ENCODE results near the gene BAG5. TPM values are rescaled to one million over a fixed set of nuclear protein-coding genes. Genes with fewer than 3 reads are reported as not detected.

BAG5 gene
- total and polyA plus RNA-seq, 2 of the 4 experiments (the other 2 are of a cell fraction): 6.7 to 22.2 TPM

DNA sequence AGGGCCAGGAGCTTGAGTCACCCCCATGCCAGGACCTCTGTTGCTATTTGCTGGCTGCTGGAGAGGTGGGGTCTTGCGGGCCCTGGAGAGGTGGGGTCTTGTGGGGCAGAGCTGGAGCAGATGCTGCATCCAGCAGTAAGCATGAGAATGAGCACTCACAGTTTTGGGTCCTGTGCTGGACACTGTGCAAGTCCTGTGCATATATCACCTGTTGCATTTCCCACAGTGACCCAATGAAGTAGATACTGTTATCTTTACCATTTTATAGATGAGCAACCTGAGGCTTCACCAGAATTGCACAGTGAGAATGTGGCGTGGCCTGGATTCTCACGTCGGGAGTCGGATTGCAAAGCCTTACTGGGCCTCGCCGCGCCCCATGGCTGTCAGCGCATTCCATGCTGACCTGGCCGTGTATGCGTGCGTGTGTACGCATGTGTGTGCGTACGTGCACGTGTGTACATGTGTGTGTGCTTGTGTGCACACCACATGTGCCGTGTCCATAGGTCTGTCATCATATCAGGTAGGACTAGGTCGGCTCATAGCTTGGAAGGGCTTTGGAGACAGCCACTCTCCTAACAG lies 12.3 kb upstream of the BAG5 start:
- Histone ChIP-seq H3K23ac (ENCODE audit: low read depth, low read length) (no peak overlapping the region), H3K27ac (ENCODE audit: insufficient read depth, low read length) (no peak overlapping the region), H3K36me3 (ENCODE audit: control insufficient read depth, insufficient read depth, low read length) (peaks cover 23% of the 10 kb centered on the region), H3K9me1 (ENCODE audit: insufficient read depth, low read length) (peaks cover 12% of the 10 kb centered on the region; the same call in 1 of the 2 replicates), H3K4me1 (ENCODE audit: control insufficient read depth, insufficient read depth, low read length) (peaks cover 15% of the 10 kb centered on the region), H3K79me1 (ENCODE audit: low read depth in 1 of 2, low read length in 2 of 2) (peaks cover 32 to 60% of the 10 kb centered on the region in 2 experiments), H3K9me3 (ENCODE audit: control insufficient read depth, insufficient read depth, low read length) (no peaks in the 10 kb centered on the region), H3K27me3 (ENCODE audit: control insufficient read depth, insufficient read depth, low read length) (no peaks in the 10 kb centered on the region), H3K18ac (ENCODE audit: low read depth, low read length) (no peak overlapping the region), H4K20me1 (ENCODE audit: insufficient read depth, low read length) (peaks cover 43% of the 10 kb centered on the region), H2AK9ac (replicated peaks; ENCODE audit: low read depth, low read length, poor library complexity) (no peak overlapping the region), H2AK5ac (ENCODE audit: low read depth, low read length) (no peak overlapping the region), H2BK20ac (ENCODE audit: low read depth, low read length) (no peak overlapping the region), H2BK5ac (ENCODE audit: low read depth, low read length, poor library complexity, severe bottlenecking) (no peak overlapping the region), H2BK15ac (ENCODE audit: low read depth, low read length) (no peak overlapping the region), H3K4me2 (ENCODE audit: low read depth, low read length) (no peak overlapping the region), H4K5ac (ENCODE audit: low read depth, low read length) (no peak overlapping the region), H3K9ac (ENCODE audit: low read depth, low read length) (no peak overlapping the region), H3K56ac (ENCODE audit: extremely low read depth, insufficient read depth, low read length) (no peak overlapping the region), H3K4me3 (ENCODE audit: insufficient read depth, low read depth, low read length) (no peak overlapping the region), H2AFZ (replicated peaks; ENCODE audit: low read length, poor library complexity) (no peak overlapping the region), H4K8ac (ENCODE audit: low read depth in 2 of 2, low read length in 2 of 2) (no peak overlapping the region), H2BK120ac (ENCODE audit: low read depth, low read length) (no peak overlapping the region), H3K14ac (replicated peaks; ENCODE audit: low read depth, low read length) (no peak overlapping the region), H4K91ac (ENCODE audit: insufficient read depth, low read depth, low read length) (no peak overlapping the region), H3K4ac (ENCODE audit: low read depth, low read length) (no peak overlapping the region)
- POLR2A ChIA-PET (ENCODE audit: unreplicated experiment): no interaction called here
- CTCF ChIA-PET: no interaction called here
- no peak for ATAC-seq (ENCODE audit: low read depth)
- dilution Hi-C loops (cut with HindIII; ENCODE audit: low sequenced_read_pairs, unreplicated experiment) (no loop called here), intact Hi-C loops (cut with micrococcal nuclease) (loop anchor here (5.0 to 10.0 kb wide), 2 partner anchors 338 to 410 kb away; no protein-coding TSS in a partner anchor), in situ Hi-C loops (cut with MboI; ENCODE audit: low sequenced_read_pairs) (loop anchor here (10.0 kb wide), 2 partner anchors 110 to 340 kb away; no protein-coding TSS in a partner anchor)
- no peak for DNase-seq
- TF ChIP-seq FOS (IDR thresholded peaks at IDR 0.05; ENCODE audit: low read depth, low read length): no peak
- TF ChIP-seq NFE2L2 (IDR thresholded peaks at IDR 0.05; ENCODE audit: low read depth, low read length): no peak
- TF ChIP-seq, protein P1, sequence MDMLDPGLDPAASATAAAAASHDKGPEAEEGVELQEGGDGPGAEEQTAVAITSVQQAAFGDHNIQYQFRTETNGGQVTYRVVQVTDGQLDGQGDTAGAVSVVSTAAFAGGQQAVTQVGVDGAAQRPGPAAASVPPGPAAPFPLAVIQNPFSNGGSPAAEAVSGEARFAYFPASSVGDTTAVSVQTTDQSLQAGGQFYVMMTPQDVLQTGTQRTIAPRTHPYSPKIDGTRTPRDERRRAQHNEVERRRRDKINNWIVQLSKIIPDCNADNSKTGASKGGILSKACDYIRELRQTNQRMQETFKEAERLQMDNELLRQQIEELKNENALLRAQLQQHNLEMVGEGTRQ (IDR thresholded peaks at IDR 0.05; ENCODE audit: low read depth, low read length): no peak
- no peak for TF ChIP-seq RCOR1 (IDR thresholded peaks at IDR 0.05; ENCODE audit: insufficient replicate concordance, low read length)
- TF ChIP-seq BHLHE40 (IDR thresholded peaks at IDR 0.05; ENCODE audit: low read depth, low read length): no peak
- TF ChIP-seq RAD21 (IDR thresholded peaks at IDR 0.05; ENCODE audit: low read length): no peak
- no peak for TF ChIP-seq SMC3 (IDR thresholded peaks at IDR 0.05; ENCODE audit: low read depth, low read length)
- no peak for TF ChIP-seq POLR2A (IDR thresholded peaks at IDR 0.05; ENCODE audit: low read depth, low read length)
- TF ChIP-seq, protein P2, sequence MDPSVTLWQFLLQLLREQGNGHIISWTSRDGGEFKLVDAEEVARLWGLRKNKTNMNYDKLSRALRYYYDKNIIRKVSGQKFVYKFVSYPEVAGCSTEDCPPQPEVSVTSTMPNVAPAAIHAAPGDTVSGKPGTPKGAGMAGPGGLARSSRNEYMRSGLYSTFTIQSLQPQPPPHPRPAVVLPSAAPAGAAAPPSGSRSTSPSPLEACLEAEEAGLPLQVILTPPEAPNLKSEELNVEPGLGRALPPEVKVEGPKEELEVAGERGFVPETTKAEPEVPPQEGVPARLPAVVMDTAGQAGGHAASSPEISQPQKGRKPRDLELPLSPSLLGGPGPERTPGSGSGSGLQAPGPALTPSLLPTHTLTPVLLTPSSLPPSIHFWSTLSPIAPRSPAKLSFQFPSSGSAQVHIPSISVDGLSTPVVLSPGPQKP (IDR thresholded peaks at IDR 0.05; ENCODE audit: borderline replicate concordance, low read depth, low read length): no peak
- TF ChIP-seq MAFK (IDR thresholded peaks at IDR 0.05; ENCODE audit: low read depth, low read length): no peak
- no peak for TF ChIP-seq CEBPB (IDR thresholded peaks at IDR 0.05; ENCODE audit: low read depth, low read length)
- TF ChIP-seq MXI1 (IDR thresholded peaks at IDR 0.05; ENCODE audit: borderline replicate concordance, low read depth, low read length): no peak
- TF ChIP-seq, protein P3, sequence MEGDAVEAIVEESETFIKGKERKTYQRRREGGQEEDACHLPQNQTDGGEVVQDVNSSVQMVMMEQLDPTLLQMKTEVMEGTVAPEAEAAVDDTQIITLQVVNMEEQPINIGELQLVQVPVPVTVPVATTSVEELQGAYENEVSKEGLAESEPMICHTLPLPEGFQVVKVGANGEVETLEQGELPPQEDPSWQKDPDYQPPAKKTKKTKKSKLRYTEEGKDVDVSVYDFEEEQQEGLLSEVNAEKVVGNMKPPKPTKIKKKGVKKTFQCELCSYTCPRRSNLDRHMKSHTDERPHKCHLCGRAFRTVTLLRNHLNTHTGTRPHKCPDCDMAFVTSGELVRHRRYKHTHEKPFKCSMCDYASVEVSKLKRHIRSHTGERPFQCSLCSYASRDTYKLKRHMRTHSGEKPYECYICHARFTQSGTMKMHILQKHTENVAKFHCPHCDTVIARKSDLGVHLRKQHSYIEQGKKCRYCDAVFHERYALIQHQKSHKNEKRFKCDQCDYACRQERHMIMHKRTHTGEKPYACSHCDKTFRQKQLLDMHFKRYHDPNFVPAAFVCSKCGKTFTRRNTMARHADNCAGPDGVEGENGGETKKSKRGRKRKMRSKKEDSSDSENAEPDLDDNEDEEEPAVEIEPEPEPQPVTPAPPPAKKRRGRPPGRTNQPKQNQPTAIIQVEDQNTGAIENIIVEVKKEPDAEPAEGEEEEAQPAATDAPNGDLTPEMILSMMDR (conservative IDR thresholded peaks at IDR 0.05; ENCODE audit: low read depth, low read length): no peak
- no peak for TF ChIP-seq RFX5 (IDR thresholded peaks at IDR 0.05; ENCODE audit: low read depth, low read length)
- TF ChIP-seq MAZ (IDR thresholded peaks at IDR 0.05; ENCODE audit: borderline replicate concordance, low read depth, low read length): no peak
- no peak for TF ChIP-seq CHD1 (IDR thresholded peaks at IDR 0.05; ENCODE audit: low read depth, low read length)
- WGBS, 2 experiments (ENCODE audit: extremely low coverage in 2 of 2, insufficient read length in 1 of 2): 100% methylated on average over 9 of the region's 18 CpGs; no CpG with 5 or more reads in 1 of the 2 experiments
- BruUV-seq (replicated peaks): no TSS peak
